Caco-2 (cell line): ENCODE measurements around the gene CACNB2. TPM values are rescaled to one million over a fixed set of nuclear protein-coding genes. Genes with fewer than 3 reads are reported as not detected.

Experiments used
- BruUV-seq: library from RNA; stranded (reverse); fragments of 400-500 nt; replicated peaks from 2 replicates; lab custom pipeline; 2021; lab: Mats Ljungman, UMichigan
- CTCF ChIA-PET: fragments of 300-600 bp; sonication (Branson Sonifier 250); formaldehyde crosslinking; loops from one replicate; lab custom pipeline; 2022; ENCODE audit warnings: antibody characterized with exemption; lab: Charles Lee
- POLR2A ChIA-PET: fragments of 300-600 bp; sonication (Branson Sonifier 250); formaldehyde crosslinking; loops from one replicate; lab custom pipeline; 2022; ENCODE audit warnings: antibody characterized with exemption; lab: Charles Lee
- DNase-seq, 2 experiments: peaks; one replicate each; pipeline versions ENCODE4 v3.0.0 to v3.0.0-alpha.2; 2020 to 2022
- H3K27me3 ChIP-seq: replicated peaks from 2 replicates; pipeline ENCODE4 v1.6.0; 2011; ENCODE audit warnings: low read length; ENCODE audit not compliant: control insufficient read depth, insufficient read depth
- H3K36me3 ChIP-seq: 2 replicates; pipeline ENCODE4 v1.5.1; 2011; ENCODE audit warnings: low read length; ENCODE audit not compliant: control insufficient read depth, insufficient read depth
- H3K4me1 ChIP-seq: fragments of 250-450 bp; sonication (Bioruptor Pico); 2 replicates; pipeline ENCODE4 v1.5.1; 2020; ENCODE audit warnings: mild to moderate bottlenecking
- H3K4me3 ChIP-seq: 2 replicates; pipeline ENCODE4 v1.5.1; 2011; ENCODE audit warnings: low read depth, mild to moderate bottlenecking, control low read depth, low read length
- H3K9me3 ChIP-seq: fragments of 250-450 bp; sonication (Bioruptor Pico); 2 replicates; pipeline ENCODE4 v1.5.1; 2020; ENCODE audit warnings: mild to moderate bottlenecking, moderate library complexity
- H3K27ac Mint-ChIP-seq: one replicate; pipeline ENCODE4 v1.8.0; 2022; ENCODE audit warnings: mixed read lengths; ENCODE audit not compliant: unreplicated experiment
- H3K27me3 Mint-ChIP-seq: one replicate; pipeline ENCODE4 v1.8.0; 2022; ENCODE audit warnings: mixed read lengths; ENCODE audit not compliant: insufficient read depth, unreplicated experiment
- H3K36me3 Mint-ChIP-seq: one replicate; pipeline ENCODE4 v1.8.0; 2022; ENCODE audit warnings: mild to moderate bottlenecking, mixed read lengths; ENCODE audit not compliant: insufficient read depth, unreplicated experiment
- H3K4me1 Mint-ChIP-seq: one replicate; pipeline ENCODE4 v1.8.0; 2022; ENCODE audit warnings: low read depth, mixed read lengths; ENCODE audit not compliant: unreplicated experiment
- H3K4me3 Mint-ChIP-seq: one replicate; pipeline ENCODE4 v1.8.0; 2022; ENCODE audit warnings: mild to moderate bottlenecking, moderate library complexity, mixed read lengths; ENCODE audit not compliant: unreplicated experiment
- H3K9me3 Mint-ChIP-seq: one replicate; pipeline ENCODE4 v1.8.0; 2022; ENCODE audit warnings: mixed read lengths; ENCODE audit not compliant: unreplicated experiment
- CTCF ChIP-seq, 2 experiments: fragments of 200-600 bp in 1 of 2; IDR thresholded peaks; 1 replicate in 1 of 2; 2 replicates in 1 of 2; pipeline versions ENCODE4 v1.5.1 to v1.8.0; 2011 to 2022; ENCODE audit warnings: antibody characterized with exemption in 1 of 2, control low read depth in 1 of 2, inconsistent platforms in 1 of 2, low read depth in 1 of 2, low read length in 1 of 2, mild to moderate bottlenecking in 1 of 2, moderate library complexity in 1 of 2; ENCODE audit not compliant: insufficient read depth in 1 of 2, severe bottlenecking in 1 of 2, unreplicated experiment in 1 of 2
- intact Hi-C: fragments of 100-400 bp; cut with micrococcal nuclease; formaldehyde crosslinking; loops from one replicate; pipeline ENCODE4 v1.10.0; 2022; ENCODE audit not compliant: unreplicated experiment
- total RNA-seq: library from RNA; stranded (reverse); gene quantifications from 2 replicates; pipeline ENCODE4 v1.2.3, GENCODE V29; 2022

CACNB2 gene
- total RNA-seq, 1 experiment from 2014 or later, result 0.98 TPM

DNA sequence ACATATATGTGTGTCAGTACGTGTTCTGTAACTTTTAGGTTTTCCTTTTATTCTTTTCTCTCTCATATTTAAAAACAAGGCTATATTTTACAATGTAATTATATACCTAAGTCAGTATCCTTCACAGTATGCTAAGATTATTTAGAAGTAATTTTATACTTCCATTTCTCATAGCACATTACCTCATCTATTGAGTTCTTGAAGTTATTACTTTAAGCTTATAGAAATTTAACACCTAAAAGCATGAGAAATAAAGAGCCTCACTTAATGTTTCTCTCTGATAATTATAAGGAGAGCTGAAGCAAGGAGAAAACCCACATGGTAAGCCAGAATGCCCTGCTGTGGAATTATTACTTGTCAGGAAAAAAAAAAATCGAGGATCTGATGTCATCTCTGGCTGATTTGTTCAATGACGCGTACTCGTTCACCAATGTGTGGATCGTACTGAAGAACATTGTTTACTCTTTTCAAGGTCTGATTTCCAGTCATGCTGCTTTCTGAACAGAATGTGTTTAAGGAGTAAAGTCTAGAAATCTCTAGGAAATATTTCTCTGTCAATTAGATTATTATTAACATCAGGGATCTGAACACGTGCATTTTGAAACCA, 21.9 kb downstream of the CACNB2 start:
- CTCF ChIA-PET, result interaction anchor here (0.6 kb wide), 1 partner anchor 14 kb away, joined by 3 read pairs; no protein-coding TSS in a partner anchor
- TF ChIP-seq CTCF (IDR thresholded peaks at IDR 0.05; ENCODE audit: insufficient read depth in 1 of 2, low read depth in 1 of 2, low read length in 1 of 2, severe bottlenecking in 1 of 2, unreplicated experiment in 1 of 2), result no peak

DNA sequence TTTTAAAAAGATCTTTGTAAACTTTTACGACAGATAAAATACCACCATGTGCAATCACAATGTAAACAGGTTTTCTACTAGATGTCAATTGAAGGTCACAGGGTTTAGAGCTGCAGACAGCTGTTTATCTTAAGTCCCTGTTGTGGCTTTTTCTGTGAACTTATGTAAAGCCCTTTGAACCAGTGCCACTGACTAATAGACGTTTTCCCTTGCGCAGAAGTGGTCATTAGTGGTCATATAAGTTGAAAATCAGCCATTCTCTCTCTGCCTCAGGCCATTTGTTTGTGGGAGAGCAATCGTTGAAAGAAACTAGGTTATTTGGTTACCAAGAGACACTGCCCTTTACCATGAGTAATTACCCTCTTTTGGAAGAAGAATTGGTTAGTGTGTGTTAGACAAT, 23.9 kb downstream of the CACNB2 start:
- CTCF ChIA-PET, result no interaction called here

More for the DNA sequence above, 21.9 kb downstream of the CACNB2 start:
- peaks cover 2% of the 10 kb centered on the region; the same call in 1 of the 2 replicates for H3K27me3 ChIP-seq
- H3K4me1 ChIP-seq, result no peaks in the 10 kb centered on the region
- H3K4me3 Mint-ChIP-seq, result no peak overlapping the region
- H3K27ac Mint-ChIP-seq, result no peak overlapping the region
- H3K9me3 ChIP-seq, result no peaks in the 10 kb centered on the region
- H3K36me3 ChIP-seq, result no peaks in the 10 kb centered on the region
- H3K4me1 Mint-ChIP-seq, result no peaks in the 10 kb centered on the region
- intact Hi-C loops, result no loop called here
- H3K36me3 Mint-ChIP-seq, result no peaks in the 10 kb centered on the region
- H3K27me3 Mint-ChIP-seq, result peaks cover 18% of the 10 kb centered on the region
- BruUV-seq, result no TSS peak
- POLR2A ChIA-PET, result no interaction called here
- no peak for DNase-seq
- H3K4me3 ChIP-seq, result no peak overlapping the region
- no peaks in the 10 kb centered on the region for H3K9me3 Mint-ChIP-seq

GRCh38 chr10:18164748-18165361, 24.6 kb downstream of the CACNB2 start:
- no peaks in the 10 kb centered on the region for H3K4me1 Mint-ChIP-seq
- TF ChIP-seq CTCF (IDR thresholded peaks at IDR 0.05; ENCODE audit: insufficient read depth in 1 of 2, low read depth in 1 of 2, low read length in 1 of 2, severe bottlenecking in 1 of 2, unreplicated experiment in 1 of 2), result no peak
- intact Hi-C loops, result no loop called here
- BruUV-seq, result no TSS peak
- Histone ChIP-seq H3K36me3 (no peaks in the 10 kb centered on the region), H3K9me3 (no peaks in the 10 kb centered on the region), H3K4me3 (no peak overlapping the region), H3K4me1 (no peaks in the 10 kb centered on the region), H3K27me3 (peaks cover 2% of the 10 kb centered on the region; the same call in 1 of the 2 replicates)
- no peak overlapping the region for H3K27ac Mint-ChIP-seq
- no peaks in the 10 kb centered on the region for H3K9me3 Mint-ChIP-seq
- H3K27me3 Mint-ChIP-seq, result peaks cover 24% of the 10 kb centered on the region
- H3K4me3 Mint-ChIP-seq, result no peak overlapping the region
- CTCF ChIA-PET, result no interaction called here
- no peak for DNase-seq
- POLR2A ChIA-PET, result no interaction called here
- H3K36me3 Mint-ChIP-seq, result no peaks in the 10 kb centered on the region

More for the DNA sequence above, 23.9 kb downstream of the CACNB2 start:
- Mint-ChIP-seq H3K27ac (no peak overlapping the region), H3K36me3 (no peaks in the 10 kb centered on the region), H3K27me3 (peaks cover 21% of the 10 kb centered on the region), H3K4me3 (no peak overlapping the region), H3K4me1 (no peaks in the 10 kb centered on the region), H3K9me3 (no peaks in the 10 kb centered on the region)
- BruUV-seq, result no TSS peak
- Histone ChIP-seq H3K27me3 (peaks cover 2% of the 10 kb centered on the region; the same call in 1 of the 2 replicates), H3K36me3 (no peaks in the 10 kb centered on the region), H3K4me1 (no peaks in the 10 kb centered on the region), H3K9me3 (no peaks in the 10 kb centered on the region), H3K4me3 (no peak overlapping the region)
- POLR2A ChIA-PET, result no interaction called here
- TF ChIP-seq CTCF (IDR thresholded peaks at IDR 0.05; ENCODE audit: insufficient read depth in 1 of 2, low read depth in 1 of 2, low read length in 1 of 2, severe bottlenecking in 1 of 2, unreplicated experiment in 1 of 2), result no peak
- intact Hi-C loops, result no loop called here
- no peak for DNase-seq
